CD4-positive, CD25-positive, alpha-beta regulatory T cell (primary cell): ENCODE data around the gene LANCL2. TPM values are rescaled to one million over a fixed set of nuclear protein-coding genes. Genes with fewer than 3 reads are reported as not detected.

Experiments
- ATAC-seq, 2 donors: fragments of 150-1000 bp; cut with Tn5 transposase; one replicate each; pipeline ENCODE4 v1.10.0; 2021; ENCODE audit warnings: low read depth in 2 of 2, moderate number of reproducible peaks in 2 of 2, moderate library complexity in 1 of 2
- DNase-seq, 3 donors: peaks; one replicate each; pipeline versions ENCODE4 v3.0.0 to v3.0.0-alpha.2; 2012 to 2022; ENCODE audit warnings: mixed read lengths in 1 of 3
- H3K27ac ChIP-seq: one replicate; pipeline ENCODE4 v1.7.0; 2013; ENCODE audit warnings: mild to moderate bottlenecking, low read length; ENCODE audit not compliant: insufficient read depth, poor library complexity, severe bottlenecking
- H3K27me3 ChIP-seq: one replicate; pipeline ENCODE4 v1.7.0; 2013; ENCODE audit warnings: low read length; ENCODE audit not compliant: control insufficient read depth, insufficient read depth
- H3K36me3 ChIP-seq: one replicate; pipeline ENCODE4 v1.7.0; 2013; ENCODE audit warnings: mild to moderate bottlenecking, low read length, moderate library complexity; ENCODE audit not compliant: control insufficient read depth, insufficient read depth
- H3K4me1 ChIP-seq: 2 replicates; pipeline ENCODE4 v1.7.0; 2013; ENCODE audit warnings: mild to moderate bottlenecking, low read length; ENCODE audit not compliant: insufficient read depth, control insufficient read depth, poor library complexity, severe bottlenecking
- H3K4me3 ChIP-seq: one replicate; pipeline ENCODE4 v1.7.0; 2013; ENCODE audit warnings: low read depth, mild to moderate bottlenecking, low read length, moderate library complexity
- H3K9me3 ChIP-seq, 2 experiments: 1 replicate in 1 of 2; 2 replicates in 1 of 2; pipeline ENCODE4 v1.7.0; 2013; ENCODE audit warnings: low read length in 2 of 2, mild to moderate bottlenecking in 1 of 2, moderate library complexity in 1 of 2; ENCODE audit not compliant: control insufficient read depth in 2 of 2
- H3K27ac Mint-ChIP-seq, 3 donors: one replicate each; pipeline ENCODE4 v1.8.0; 2020 to 2022; ENCODE audit warnings: mild to moderate bottlenecking in 3 of 3, mixed read lengths in 3 of 3, moderate library complexity in 2 of 3
- H3K27me3 Mint-ChIP-seq: one replicate; pipeline ENCODE4 v1.8.0; 2022; ENCODE audit warnings: mild to moderate bottlenecking, mixed read lengths
- H3K36me3 Mint-ChIP-seq: one replicate; pipeline ENCODE4 v1.8.0; 2020; ENCODE audit warnings: mixed read lengths
- H3K4me1 Mint-ChIP-seq, 4 donors: one replicate each; pipeline ENCODE4 v1.8.0; 2020 to 2022; ENCODE audit warnings: mixed read lengths in 4 of 4, mild to moderate bottlenecking in 1 of 4
- H3K4me3 Mint-ChIP-seq, 4 donors: one replicate each; pipeline ENCODE4 v1.8.0; 2020 to 2022; ENCODE audit warnings: mild to moderate bottlenecking in 4 of 4, mixed read lengths in 4 of 4, moderate library complexity in 3 of 4
- H3K9me3 Mint-ChIP-seq, 7 donors: one replicate each; pipeline ENCODE4 v1.8.0; 2020 to 2022; ENCODE audit warnings: mixed read lengths in 7 of 7, mild to moderate bottlenecking in 3 of 7, moderate library complexity in 2 of 7
- polyA plus RNA-seq, 4 donors: library from polyadenylated mRNA; unstranded; fragments of 300-500 nt; fragmentation: Illumina TruSeq; gene quantifications; one replicate each; pipeline ENCODE4 v1.2.3, GENCODE V29; 2021
- total RNA-seq: library from RNA; stranded (reverse); gene quantifications from one replicate; pipeline ENCODE4 v1.2.3, GENCODE V29; 2022

LANCL2 gene
- total and polyA plus RNA-seq, 5 donors from 2014 or later, result 7.6 to 11.7 (median 10.4) TPM

GRCh38 chr7:55365675-55366460 is 731 bp downstream of the LANCL2 start:
- H3K9me3 Mint-ChIP-seq, result no peaks in the 10 kb centered on the region

GRCh38 chr7:55366461-55367070 is 1.4 kb downstream of the LANCL2 start:
- Histone ChIP-seq H3K9me3 (no peaks in the 10 kb centered on the region), H3K27ac (peak overlapping the region; percentile 97), H3K36me3 (no peaks in the 10 kb centered on the region), H3K4me1 (peaks cover 20% of the 10 kb centered on the region), H3K27me3 (no peaks in the 10 kb centered on the region), H3K4me3 (peak overlapping the region; percentile 99)
- Mint-ChIP-seq H3K4me1 (peaks cover 19 to 28% (median 26%) of the 10 kb centered on the region in 4 donors), H3K36me3 (peaks cover 4% of the 10 kb centered on the region), H3K27me3 (peaks cover 20% of the 10 kb centered on the region), H3K27ac (peak overlapping the region; percentile 93 to 99 (median 97)), H3K9me3 (no peaks in the 10 kb centered on the region), H3K4me3 (peak overlapping the region; percentile 88 to 97 (median 95))
- peak; percentile 1 to 2 for ATAC-seq
- peak in 2 of 3 donors; percentile 31 to 51 for DNase-seq

More at GRCh38 chr7:55365675-55366460, 731 bp downstream of the LANCL2 start:
- Histone ChIP-seq H3K27me3 (no peaks in the 10 kb centered on the region), H3K4me1 (peaks cover 20% of the 10 kb centered on the region), H3K36me3 (no peaks in the 10 kb centered on the region), H3K9me3 (no peaks in the 10 kb centered on the region), H3K4me3 (peak overlapping the region; percentile 99), H3K27ac (peak overlapping the region; percentile 97)
- peak overlapping the region; percentile 93 to 99 (median 97) for H3K27ac Mint-ChIP-seq
- DNase-seq (peak; percentile 93 to 99 (median 98)), ATAC-seq (peak; percentile 89 to 91)
- H3K4me1 Mint-ChIP-seq, result peaks cover 19 to 28% (median 24%) of the 10 kb centered on the region in 4 donors
- H3K27me3 Mint-ChIP-seq, result peaks cover 20% of the 10 kb centered on the region
- peaks cover 4% of the 10 kb centered on the region for H3K36me3 Mint-ChIP-seq
- peak overlapping the region; percentile 95 to 98 (median 96) for H3K4me3 Mint-ChIP-seq

GRCh38 chr7:55367283-55367840 is 2.2 kb downstream of the LANCL2 start:
- peaks cover 4% of the 10 kb centered on the region for H3K36me3 Mint-ChIP-seq
- peak overlapping the region; percentile 93 to 99 (median 97) for H3K27ac Mint-ChIP-seq
- peak overlapping the region; percentile 97 for H3K27ac ChIP-seq
- peaks cover 20% of the 10 kb centered on the region for H3K27me3 Mint-ChIP-seq
- H3K4me3 ChIP-seq, result peak overlapping the region; percentile 99
- peak overlapping the region; percentile 88 to 97 (median 95) for H3K4me3 Mint-ChIP-seq
- no peaks in the 10 kb centered on the region for H3K9me3 ChIP-seq
- no peaks in the 10 kb centered on the region for H3K9me3 Mint-ChIP-seq
- ATAC-seq, result no peak
- peaks cover 19 to 28% (median 26%) of the 10 kb centered on the region in 4 donors for H3K4me1 Mint-ChIP-seq
- no peak for DNase-seq
- H3K27me3 ChIP-seq, result no peaks in the 10 kb centered on the region
- H3K4me1 ChIP-seq, result peaks cover 20% of the 10 kb centered on the region
- H3K36me3 ChIP-seq, result no peaks in the 10 kb centered on the region

- Histone ChIP-seq H3K9me3 (no peaks in the 10 kb centered on the region), H3K36me3 (no peaks in the 10 kb centered on the region), H3K4me3 (no peak overlapping the region), H3K27me3 (no peaks in the 10 kb centered on the region), H3K4me1 (peaks cover 16% of the 10 kb centered on the region), H3K27ac (no peak overlapping the region)
- H3K36me3 Mint-ChIP-seq, result peaks cover 8% of the 10 kb centered on the region
- H3K27ac Mint-ChIP-seq, result peak overlapping the region in 2 of 3 donors; percentile 29 to 39
- no peak overlapping the region for H3K4me3 Mint-ChIP-seq
- H3K9me3 Mint-ChIP-seq, result no peaks in the 10 kb centered on the region
- peaks cover 16 to 26% (median 25%) of the 10 kb centered on the region in 4 donors for H3K4me1 Mint-ChIP-seq
- ATAC-seq, result no peak
- peaks cover 17% of the 10 kb centered on the region for H3K27me3 Mint-ChIP-seq
- DNase-seq, result no peak
These were observed 4.6 kb downstream of the LANCL2 start for GRCh38 chr7:55369427-55370400.

GRCh38 chr7:55374213-55374612 is 9.1 kb downstream of the LANCL2 start:
- Mint-ChIP-seq H3K27me3 (no peaks in the 10 kb centered on the region), H3K27ac (no peak overlapping the region), H3K4me1 (peaks cover 4 to 20% (median 11%) of the 10 kb centered on the region in 4 donors), H3K36me3 (peaks cover 3% of the 10 kb centered on the region), H3K9me3 (no peaks in the 10 kb centered on the region), H3K4me3 (no peak overlapping the region)
- ATAC-seq (no peak), DNase-seq (no peak)
- no peak overlapping the region for H3K27ac ChIP-seq
- no peaks in the 10 kb centered on the region for H3K36me3 ChIP-seq
- H3K27me3 ChIP-seq, result no peaks in the 10 kb centered on the region
- no peaks in the 10 kb centered on the region for H3K4me1 ChIP-seq
- peak overlapping the region; percentile 7 for H3K4me3 ChIP-seq
- no peaks in the 10 kb centered on the region for H3K9me3 ChIP-seq

- Mint-ChIP-seq H3K27ac (no peak overlapping the region), H3K36me3 (peaks cover 3% of the 10 kb centered on the region), H3K4me3 (no peak overlapping the region), H3K27me3 (no peaks in the 10 kb centered on the region), H3K9me3 (no peaks in the 10 kb centered on the region), H3K4me1 (peaks cover 4 to 15% (median 7%) of the 10 kb centered on the region in 4 donors)
- Histone ChIP-seq H3K36me3 (no peaks in the 10 kb centered on the region), H3K4me3 (no peak overlapping the region), H3K27me3 (no peaks in the 10 kb centered on the region), H3K27ac (no peak overlapping the region), H3K9me3 (no peaks in the 10 kb centered on the region), H3K4me1 (no peaks in the 10 kb centered on the region)
- DNase-seq, result no peak
- no peak for ATAC-seq
These were observed 10.1 kb downstream of the LANCL2 start for GRCh38 chr7:55375237-55375636.
